AG04450 (cell line): ENCODE measurements around the gene CELF5. TPM values are rescaled to one million over a fixed set of nuclear protein-coding genes. Genes with fewer than 3 reads are reported as not detected.

Experiments
- CTCF ChIA-PET: fragments of 300-600, 350-600 bp; formaldehyde crosslinking; extraction: SDS; loops from one replicate; lab custom pipeline; 2022; ENCODE audit warnings: antibody characterized with exemption, inconsistent platforms; lab: Charles Lee
- POLR2A ChIA-PET: fragments of 350-600 bp; formaldehyde crosslinking; extraction: SDS; loops from one replicate; lab custom pipeline; 2021; ENCODE audit warnings: antibody characterized with exemption, inconsistent platforms; lab: Yijun Ruan, JAX
- DNase-seq: peaks from one replicate; pipeline ENCODE4 v3.0.0-alpha.2; 2011; ENCODE audit warnings: low read depth, low spot score
- H3K27ac ChIP-seq: one replicate; pipeline ENCODE4 v1.5.1; 2012; ENCODE audit warnings: low read depth, low read length, control low read depth
- H3K27me3 ChIP-seq: one replicate; pipeline ENCODE4 v1.6.0; 2012; ENCODE audit warnings: low read length; ENCODE audit not compliant: control insufficient read depth, insufficient read depth
- H3K4me3 ChIP-seq: 2 replicates; pipeline ENCODE4 v1.5.1; 2011; ENCODE audit warnings: mild to moderate bottlenecking, low read depth, low read length, control low read depth
- H3K9me3 ChIP-seq: 2 replicates; pipeline ENCODE4 v1.5.1; 2012; ENCODE audit warnings: low read length; ENCODE audit not compliant: control insufficient read depth, insufficient read depth
- polyA plus RNA-seq: library from polyadenylated mRNA; depleted of rRNA; stranded (reverse); fragments of >200 nt; gene quantifications from 2 replicates; pipeline ENCODE4 v1.2.3, GENCODE V29; 2011
- TF ChIP-seq, protein P1 (sequence below): IDR thresholded peaks from 2 replicates; pipeline ENCODE4 v1.5.1; 2011; ENCODE audit warnings: low read depth, low read length, control low read depth, inconsistent platforms

CELF5 gene
- polyA plus RNA-seq, 1 experiment, result not detected

DNA sequence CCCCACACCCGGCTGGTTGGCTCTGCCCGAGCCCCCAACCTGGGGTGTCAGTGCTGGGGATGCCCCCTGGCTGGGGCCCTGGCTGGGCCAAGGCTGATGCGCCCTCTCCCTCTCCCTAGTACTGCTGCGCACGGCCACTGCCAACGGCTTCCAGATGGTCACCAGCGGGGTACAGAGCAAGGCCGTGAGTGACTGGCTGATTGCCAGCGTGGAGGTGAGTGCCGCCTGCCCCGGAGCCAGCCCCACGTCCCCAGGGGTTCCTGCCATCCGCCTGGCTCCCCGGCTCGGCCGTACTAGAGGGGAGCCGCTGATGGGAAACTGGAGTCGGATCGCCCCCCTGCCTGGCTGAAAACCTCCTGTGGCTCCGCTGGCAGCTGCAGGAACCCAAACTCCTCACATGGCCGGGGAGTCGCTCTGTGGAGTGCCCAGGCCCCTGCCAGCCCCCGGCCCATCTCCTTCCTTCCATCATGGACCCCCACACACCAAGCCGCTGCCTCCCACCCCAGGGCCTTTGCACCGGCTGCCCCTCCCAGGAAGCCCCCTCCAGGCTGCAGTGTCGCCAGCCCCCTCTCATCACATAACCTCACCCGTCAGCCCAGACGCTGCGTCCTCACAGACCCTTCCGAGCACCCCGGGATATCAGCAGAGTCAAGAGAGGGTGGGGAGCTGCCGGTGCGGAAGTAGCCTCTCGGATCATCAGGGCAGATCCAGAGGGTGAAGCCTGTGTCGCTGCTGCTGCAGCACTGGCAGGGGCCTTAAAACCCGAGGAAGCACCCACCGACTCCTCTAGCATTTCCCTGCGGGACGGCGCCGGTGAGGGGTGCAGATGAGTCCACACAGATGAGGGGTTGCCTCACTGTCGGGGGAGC is 28.2 kb upstream of the CELF5 start:
- ChIA-PET CTCF (no interaction called here), POLR2A (no interaction called here)
- H3K4me3 ChIP-seq, result no peak overlapping the region
- H3K27ac ChIP-seq, result no peak overlapping the region
- no peak for DNase-seq
- TF ChIP-seq, protein P1, sequence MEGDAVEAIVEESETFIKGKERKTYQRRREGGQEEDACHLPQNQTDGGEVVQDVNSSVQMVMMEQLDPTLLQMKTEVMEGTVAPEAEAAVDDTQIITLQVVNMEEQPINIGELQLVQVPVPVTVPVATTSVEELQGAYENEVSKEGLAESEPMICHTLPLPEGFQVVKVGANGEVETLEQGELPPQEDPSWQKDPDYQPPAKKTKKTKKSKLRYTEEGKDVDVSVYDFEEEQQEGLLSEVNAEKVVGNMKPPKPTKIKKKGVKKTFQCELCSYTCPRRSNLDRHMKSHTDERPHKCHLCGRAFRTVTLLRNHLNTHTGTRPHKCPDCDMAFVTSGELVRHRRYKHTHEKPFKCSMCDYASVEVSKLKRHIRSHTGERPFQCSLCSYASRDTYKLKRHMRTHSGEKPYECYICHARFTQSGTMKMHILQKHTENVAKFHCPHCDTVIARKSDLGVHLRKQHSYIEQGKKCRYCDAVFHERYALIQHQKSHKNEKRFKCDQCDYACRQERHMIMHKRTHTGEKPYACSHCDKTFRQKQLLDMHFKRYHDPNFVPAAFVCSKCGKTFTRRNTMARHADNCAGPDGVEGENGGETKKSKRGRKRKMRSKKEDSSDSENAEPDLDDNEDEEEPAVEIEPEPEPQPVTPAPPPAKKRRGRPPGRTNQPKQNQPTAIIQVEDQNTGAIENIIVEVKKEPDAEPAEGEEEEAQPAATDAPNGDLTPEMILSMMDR, result no peak
- no peaks in the 10 kb centered on the region for H3K27me3 ChIP-seq
- no peaks in the 10 kb centered on the region; the same call in 1 of the 2 replicates for H3K9me3 ChIP-seq

GRCh38 chr19:3196933-3197205 is 27.6 kb upstream of the CELF5 start:
- DNase-seq, result no peak
- H3K4me3 ChIP-seq, result no peak overlapping the region
- CTCF ChIA-PET, result no interaction called here
- H3K27me3 ChIP-seq, result no peaks in the 10 kb centered on the region
- H3K27ac ChIP-seq, result no peak overlapping the region
- TF ChIP-seq, protein P1, result no peak
- no peaks in the 10 kb centered on the region; the same call in 1 of the 2 replicates for H3K9me3 ChIP-seq
- POLR2A ChIA-PET, result no interaction called here

- no peaks in the 10 kb centered on the region; the same call in 1 of the 2 replicates for H3K9me3 ChIP-seq
- no peak overlapping the region for H3K27ac ChIP-seq
- no peaks in the 10 kb centered on the region for H3K27me3 ChIP-seq
- TF ChIP-seq, protein P1, result no peak
- H3K4me3 ChIP-seq, result no peak overlapping the region
- ChIA-PET POLR2A (interaction anchor here (0.7 kb wide), 1 partner anchor 340 kb away, joined by 3 read pairs; no protein-coding TSS in a partner anchor), CTCF (no interaction called here)
- DNase-seq, result no peak
Observed at GRCh38 chr19:3198901-3199700, 25.4 kb upstream of the CELF5 start.

DNA sequence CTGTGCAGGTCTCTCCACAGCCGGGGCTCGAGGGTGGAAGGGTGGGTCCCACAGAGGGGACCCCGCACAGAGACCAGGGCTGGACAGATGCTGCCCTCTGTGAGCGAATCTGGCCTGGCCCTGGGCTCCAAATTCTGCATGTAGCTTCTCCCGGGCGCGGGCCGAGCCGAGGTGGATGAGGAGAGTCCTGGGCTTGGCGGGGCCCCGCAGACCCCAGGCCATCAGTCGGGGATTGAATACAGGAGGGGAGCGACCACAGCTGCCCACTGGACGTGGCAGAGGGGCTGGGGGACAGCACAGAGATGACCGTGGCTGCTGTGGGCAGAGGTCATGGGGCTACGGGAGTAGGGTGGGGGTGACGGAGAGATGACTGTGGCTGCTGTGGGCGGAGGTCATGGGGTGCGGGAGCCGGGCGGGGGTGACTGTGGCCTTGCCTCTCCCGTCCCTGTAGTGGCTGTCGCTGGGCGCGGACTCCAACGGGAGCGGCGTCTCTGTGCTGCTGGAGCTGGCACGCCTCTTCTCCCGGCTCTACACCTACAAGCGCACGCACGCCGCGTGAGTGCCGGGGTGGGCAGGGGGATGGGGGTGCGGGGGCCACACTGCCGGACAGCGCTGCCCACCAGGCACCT is 23.3 kb upstream of the CELF5 start:
- CTCF ChIA-PET, result no interaction called here
- POLR2A ChIA-PET, result no interaction called here

More for the DNA sequence above, 23.3 kb upstream of the CELF5 start:
- no peak overlapping the region for H3K4me3 ChIP-seq
- no peak for DNase-seq
- H3K27me3 ChIP-seq, result no peaks in the 10 kb centered on the region
- TF ChIP-seq, protein P1, result no peak
- H3K27ac ChIP-seq, result no peak overlapping the region
- H3K9me3 ChIP-seq, result no peaks in the 10 kb centered on the region; the same call in 1 of the 2 replicates
